ENCODE measurements around the gene GRID2.

The GRID2 gene

DNA sequence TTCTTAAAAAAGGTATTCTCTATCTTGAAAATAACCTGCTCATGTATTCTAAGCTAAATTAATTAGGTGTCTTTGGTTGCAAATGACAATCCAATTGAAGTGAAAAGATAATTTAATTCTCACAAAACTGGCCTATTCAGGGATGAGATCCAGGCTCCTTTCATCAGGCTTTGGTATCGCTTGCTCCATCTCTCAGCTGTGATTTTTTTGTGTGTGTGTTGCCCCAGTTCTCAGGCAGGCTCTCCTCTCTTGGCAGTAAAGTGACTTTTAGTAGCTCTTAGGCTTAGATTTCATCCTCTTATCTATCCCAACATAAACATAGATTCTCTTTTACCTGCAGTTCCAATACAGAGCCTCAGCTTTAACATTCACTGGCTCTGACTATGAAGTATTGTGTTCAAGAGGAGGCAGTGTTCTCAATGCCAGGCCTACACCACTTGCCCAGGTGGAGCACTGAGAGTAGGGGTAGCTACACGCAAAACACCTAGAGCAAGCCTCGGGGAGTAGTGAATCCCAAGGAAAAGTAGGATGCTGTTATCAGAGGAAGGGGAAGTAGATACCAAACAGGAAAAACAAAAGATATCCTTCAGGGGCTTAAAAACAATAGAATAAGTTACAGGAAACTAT is 1132.3 kb downstream of the GRID2 start:
- no peaks in the 10 kb centered on the region for H3K27me3 ChIP-seq (ENCODE audit: insufficient read depth, low read length)
- H3K36me3 ChIP-seq (ENCODE audit: insufficient read depth, low read depth, low read length), result no peaks in the 10 kb centered on the region
- no peak overlapping the region for H3K9ac ChIP-seq (ENCODE audit: low read depth, low read length)
- no peaks in the 10 kb centered on the region for H3K4me1 ChIP-seq (ENCODE audit: insufficient read depth, low read length)
- no peak overlapping the region for H3K27ac ChIP-seq (ENCODE audit: low read length)
- no peaks in the 10 kb centered on the region for H3K9me3 ChIP-seq (ENCODE audit: insufficient read depth, low read depth, low read length)
- H3K4me3 ChIP-seq (ENCODE audit: low read length), result no peak overlapping the region

GRCh38 chr4:93437991-93438390 is 1134.2 kb downstream of the GRID2 start:
- H3K36me3 ChIP-seq (ENCODE audit: insufficient read depth, low read depth, low read length), result no peaks in the 10 kb centered on the region
- no peak overlapping the region for H3K27ac ChIP-seq (ENCODE audit: low read length)
- H3K9me3 ChIP-seq (ENCODE audit: insufficient read depth, low read depth, low read length), result no peaks in the 10 kb centered on the region
- no peak overlapping the region for H3K4me3 ChIP-seq (ENCODE audit: low read length)
- no peaks in the 10 kb centered on the region for H3K27me3 ChIP-seq (ENCODE audit: insufficient read depth, low read length)
- H3K4me1 ChIP-seq (ENCODE audit: insufficient read depth, low read length), result no peaks in the 10 kb centered on the region
- no peak overlapping the region for H3K9ac ChIP-seq (ENCODE audit: low read depth, low read length)

GRCh38 chr4:93444860-93445259 is 1141.1 kb downstream of the GRID2 start:
- no peaks in the 10 kb centered on the region for H3K36me3 ChIP-seq (ENCODE audit: insufficient read depth, low read depth, low read length)
- no peaks in the 10 kb centered on the region for H3K27me3 ChIP-seq (ENCODE audit: insufficient read depth, low read length)
- H3K9me3 ChIP-seq (ENCODE audit: insufficient read depth, low read depth, low read length), result no peaks in the 10 kb centered on the region
- H3K4me1 ChIP-seq (ENCODE audit: insufficient read depth, low read length), result no peaks in the 10 kb centered on the region
- H3K27ac ChIP-seq (ENCODE audit: low read length), result no peak overlapping the region
- H3K9ac ChIP-seq (ENCODE audit: low read depth, low read length), result no peak overlapping the region
- H3K4me3 ChIP-seq (ENCODE audit: low read length), result no peak overlapping the region

GRCh38 chr4:93446038-93446437 is 1142.3 kb downstream of the GRID2 start:
- Histone ChIP-seq H3K9me3 (ENCODE audit: insufficient read depth, low read depth, low read length) (no peaks in the 10 kb centered on the region), H3K4me3 (ENCODE audit: low read length) (no peak overlapping the region), H3K27ac (ENCODE audit: low read length) (no peak overlapping the region), H3K9ac (ENCODE audit: low read depth, low read length) (no peak overlapping the region), H3K4me1 (ENCODE audit: insufficient read depth, low read length) (no peaks in the 10 kb centered on the region), H3K36me3 (ENCODE audit: insufficient read depth, low read depth, low read length) (no peaks in the 10 kb centered on the region), H3K27me3 (ENCODE audit: insufficient read depth, low read length) (no peaks in the 10 kb centered on the region)

DNA sequence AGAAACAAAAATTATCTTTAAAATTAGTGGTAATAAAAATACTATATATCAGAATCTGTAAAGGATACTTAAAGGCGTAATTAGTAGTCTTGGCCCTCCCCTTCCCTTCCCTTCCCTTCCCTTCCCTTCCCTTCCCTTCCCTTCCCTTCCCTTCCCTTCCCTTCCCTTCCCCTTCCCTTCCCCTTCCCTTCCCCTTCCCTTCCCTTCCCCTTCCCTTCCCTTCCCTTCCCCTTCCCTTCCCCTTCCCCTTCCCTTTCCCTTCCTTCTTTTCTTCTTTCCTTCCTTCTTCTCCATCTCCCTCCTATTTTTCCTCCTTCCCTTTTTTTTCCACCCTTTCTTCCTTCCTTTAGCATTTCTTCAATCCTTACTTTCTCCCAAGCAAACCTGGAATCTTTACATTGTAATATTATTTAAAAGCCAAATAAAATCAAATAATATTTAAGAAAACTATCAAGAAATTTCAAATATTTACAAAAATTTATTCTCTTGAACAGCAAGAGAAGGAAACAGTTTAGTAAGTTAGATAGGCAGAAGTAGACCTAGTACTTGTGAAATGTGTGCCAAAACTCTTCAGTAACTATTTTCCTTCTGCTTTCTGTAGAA is 1145.0 kb downstream of the GRID2 start:
- H3K4me1 ChIP-seq (ENCODE audit: insufficient read depth, low read length), result no peaks in the 10 kb centered on the region
- H3K4me3 ChIP-seq (ENCODE audit: low read length), result no peak overlapping the region
- no peak overlapping the region for H3K9ac ChIP-seq (ENCODE audit: low read depth, low read length)
- H3K27me3 ChIP-seq (ENCODE audit: insufficient read depth, low read length), result no peaks in the 10 kb centered on the region
- H3K36me3 ChIP-seq (ENCODE audit: insufficient read depth, low read depth, low read length), result no peaks in the 10 kb centered on the region
- no peak overlapping the region for H3K27ac ChIP-seq (ENCODE audit: low read length)
- no peaks in the 10 kb centered on the region for H3K9me3 ChIP-seq (ENCODE audit: insufficient read depth, low read depth, low read length)

GRCh38 chr4:93451954-93452353 is 1148.2 kb downstream of the GRID2 start:
- no peak overlapping the region for H3K9ac ChIP-seq (ENCODE audit: low read depth, low read length)
- H3K36me3 ChIP-seq (ENCODE audit: insufficient read depth, low read depth, low read length), result no peaks in the 10 kb centered on the region
- no peak overlapping the region for H3K4me3 ChIP-seq (ENCODE audit: low read length)
- H3K9me3 ChIP-seq (ENCODE audit: insufficient read depth, low read depth, low read length), result no peaks in the 10 kb centered on the region
- H3K27me3 ChIP-seq (ENCODE audit: insufficient read depth, low read length), result no peaks in the 10 kb centered on the region
- no peaks in the 10 kb centered on the region for H3K4me1 ChIP-seq (ENCODE audit: insufficient read depth, low read length)
- no peak overlapping the region for H3K27ac ChIP-seq (ENCODE audit: low read length)

GRCh38 chr4:93461541-93461940 is 1157.8 kb downstream of the GRID2 start:
- H3K9me3 ChIP-seq (ENCODE audit: insufficient read depth, low read depth, low read length), result no peaks in the 10 kb centered on the region

DNA sequence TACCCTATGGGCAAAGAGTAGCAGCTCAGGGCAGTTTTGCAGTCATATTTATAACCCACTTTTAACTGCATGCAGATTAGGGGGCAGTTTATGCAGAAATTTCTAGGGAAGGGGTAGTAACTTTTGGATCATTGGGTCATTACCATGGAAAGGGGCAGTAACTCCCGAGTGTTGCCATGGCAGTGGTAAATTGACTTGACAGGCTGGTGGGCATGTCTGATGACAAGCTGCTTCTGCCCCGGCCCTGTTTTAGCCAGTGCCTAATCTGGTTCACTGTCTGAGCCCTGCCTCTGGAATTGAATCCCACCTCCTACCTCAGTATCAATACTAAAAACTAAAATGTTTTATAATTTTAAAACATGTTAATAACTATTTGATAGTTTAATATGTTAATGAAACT is 1162.7 kb downstream of the GRID2 start:
- Histone ChIP-seq H3K27ac (ENCODE audit: low read length) (no peak overlapping the region), H3K36me3 (ENCODE audit: insufficient read depth, low read depth, low read length) (no peaks in the 10 kb centered on the region), H3K4me1 (ENCODE audit: insufficient read depth, low read length) (peaks cover 6% of the 10 kb centered on the region; the same call in 1 of the 2 replicates), H3K4me3 (ENCODE audit: low read length) (no peak overlapping the region), H3K9ac (ENCODE audit: low read depth, low read length) (no peak overlapping the region), H3K27me3 (ENCODE audit: insufficient read depth, low read length) (no peaks in the 10 kb centered on the region), H3K9me3 (ENCODE audit: insufficient read depth, low read depth, low read length) (no peaks in the 10 kb centered on the region)

More at GRCh38 chr4:93461541-93461940, 1157.8 kb downstream of the GRID2 start:
- Histone ChIP-seq H3K9ac (ENCODE audit: low read depth, low read length) (no peak overlapping the region), H3K27me3 (ENCODE audit: insufficient read depth, low read length) (no peaks in the 10 kb centered on the region), H3K36me3 (ENCODE audit: insufficient read depth, low read depth, low read length) (no peaks in the 10 kb centered on the region), H3K4me1 (ENCODE audit: insufficient read depth, low read length) (0 out of 2 replicates have a peak, but pooled peaks cover 3% of the 10 kb centered on the region), H3K27ac (ENCODE audit: low read length) (no peak overlapping the region), H3K4me3 (ENCODE audit: low read length) (no peak overlapping the region)

DNA sequence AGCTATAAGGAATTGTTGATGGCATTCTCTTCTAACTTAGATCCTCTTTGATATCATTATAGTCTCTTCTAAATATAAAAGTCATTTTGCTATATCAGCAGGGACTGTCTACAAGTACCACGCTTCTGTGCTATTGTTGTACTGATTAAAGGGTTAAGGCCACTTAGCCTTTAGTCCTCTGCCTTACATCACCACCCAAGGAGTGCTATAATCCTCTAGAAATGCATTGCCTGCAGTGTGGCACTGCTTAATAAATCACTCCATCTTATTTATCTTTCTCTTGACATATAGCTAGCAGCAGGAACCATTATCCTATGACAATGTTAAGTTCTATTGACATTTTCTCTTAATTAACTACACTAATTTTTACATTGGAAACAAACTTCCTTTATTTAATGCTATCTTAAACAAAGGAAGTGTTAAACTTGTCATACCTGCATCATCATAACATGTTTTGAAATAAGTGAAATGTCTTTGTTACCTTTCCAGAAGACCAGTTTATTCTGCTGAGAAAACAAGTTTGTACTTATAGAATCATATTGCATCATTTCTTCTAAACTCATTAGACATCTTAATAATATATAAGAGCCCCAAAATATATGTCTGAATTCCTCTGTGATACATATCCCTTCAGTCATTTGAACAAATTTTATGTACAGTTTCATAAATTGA is 1163.9 kb downstream of the GRID2 start:
- Histone ChIP-seq H3K36me3 (ENCODE audit: insufficient read depth, low read depth, low read length) (no peaks in the 10 kb centered on the region), H3K9me3 (ENCODE audit: insufficient read depth, low read depth, low read length) (no peaks in the 10 kb centered on the region), H3K27ac (ENCODE audit: low read length) (no peak overlapping the region), H3K4me3 (ENCODE audit: low read length) (no peak overlapping the region), H3K4me1 (ENCODE audit: insufficient read depth, low read length) (peaks cover 6% of the 10 kb centered on the region; the same call in 1 of the 2 replicates), H3K9ac (ENCODE audit: low read depth, low read length) (no peak overlapping the region), H3K27me3 (ENCODE audit: insufficient read depth, low read length) (no peaks in the 10 kb centered on the region)

GRCh38 chr4:93469560-93469959 is 1165.8 kb downstream of the GRID2 start:
- no peak overlapping the region for H3K27ac ChIP-seq (ENCODE audit: low read length)
- no peaks in the 10 kb centered on the region for H3K27me3 ChIP-seq (ENCODE audit: insufficient read depth, low read length)
- no peaks in the 10 kb centered on the region for H3K9me3 ChIP-seq (ENCODE audit: insufficient read depth, low read depth, low read length)
- peaks cover 5% of the 10 kb centered on the region; the same call in 1 of the 2 replicates for H3K4me1 ChIP-seq (ENCODE audit: insufficient read depth, low read length)
- H3K4me3 ChIP-seq (ENCODE audit: low read length), result no peak overlapping the region
- no peak overlapping the region for H3K9ac ChIP-seq (ENCODE audit: low read depth, low read length)
- no peaks in the 10 kb centered on the region for H3K36me3 ChIP-seq (ENCODE audit: insufficient read depth, low read depth, low read length)

DNA sequence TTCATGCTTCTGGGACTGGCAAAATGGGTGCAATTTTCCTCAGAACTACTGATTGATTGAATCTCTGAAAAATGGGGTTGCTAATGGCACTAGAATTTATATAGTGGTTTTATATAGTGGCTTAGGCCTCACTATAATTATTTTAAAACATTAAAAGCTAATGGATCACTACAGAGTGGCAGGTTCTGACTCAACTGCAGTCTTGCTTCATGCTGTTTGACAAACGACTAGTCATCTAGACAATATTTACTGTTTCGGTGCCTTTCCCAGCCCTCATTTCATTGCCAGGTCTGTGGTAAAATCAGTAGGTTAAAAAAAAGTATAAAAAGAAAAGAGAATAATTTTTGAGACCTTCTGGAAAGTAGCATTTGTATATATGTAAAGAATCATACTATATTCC is 1172.0 kb downstream of the GRID2 start:
- no peaks in the 10 kb centered on the region for H3K36me3 ChIP-seq (ENCODE audit: insufficient read depth, low read depth, low read length)
- no peak overlapping the region for H3K9ac ChIP-seq (ENCODE audit: low read depth, low read length)
- no peak overlapping the region for H3K4me3 ChIP-seq (ENCODE audit: low read length)
- H3K9me3 ChIP-seq (ENCODE audit: insufficient read depth, low read depth, low read length), result no peaks in the 10 kb centered on the region
- no peaks in the 10 kb centered on the region for H3K27me3 ChIP-seq (ENCODE audit: insufficient read depth, low read length)
- no peaks in the 10 kb centered on the region; the same call in 1 of the 2 replicates for H3K4me1 ChIP-seq (ENCODE audit: insufficient read depth, low read length)
- no peak overlapping the region for H3K27ac ChIP-seq (ENCODE audit: low read length)

GRCh38 chr4:93478805-93479204 is 1175.0 kb downstream of the GRID2 start:
- Histone ChIP-seq H3K4me3 (ENCODE audit: low read length) (no peak overlapping the region), H3K36me3 (ENCODE audit: insufficient read depth, low read depth, low read length) (no peaks in the 10 kb centered on the region), H3K27me3 (ENCODE audit: insufficient read depth, low read length) (no peaks in the 10 kb centered on the region), H3K9me3 (ENCODE audit: insufficient read depth, low read depth, low read length) (no peaks in the 10 kb centered on the region), H3K27ac (ENCODE audit: low read length) (no peak overlapping the region), H3K4me1 (ENCODE audit: insufficient read depth, low read length) (no peaks in the 10 kb centered on the region; the same call in 1 of the 2 replicates), H3K9ac (ENCODE audit: low read depth, low read length) (no peak overlapping the region)
